ENCODE measurements around the gene SETD7.
"Not testable (repeated sequence)": the region's sequence is repeated elsewhere in the genome, so short reads cannot be mapped to it uniquely, and the experiment has no call there.

Gene SETD7

GRCh38 chr4:139454111-139455045 lies 101.6 kb downstream of the SETD7 start, which contains the start of gene RAB33B:
Gene RAB33B, plus strand, starts transcription at chr4:139454121. Its CDS starts 75 bp downstream, at chr4:139454196.
- DNase-seq (ENCODE audit: low spot score), result no peak
- TF ChIP-seq CTCF (IDR thresholded peaks at IDR 0.05; ENCODE audit: extremely low read depth, missing control alignments), result no peak

GRCh38 chr4:139453371-139454110 lies 102.5 kb downstream of the SETD7 start:
- TF ChIP-seq CTCF (IDR thresholded peaks at IDR 0.05; ENCODE audit: extremely low read depth, missing control alignments), result no peak
- DNase-seq (ENCODE audit: low spot score), result peak; percentile 95

GRCh38 chr4:139453041-139453370 lies 103.0 kb downstream of the SETD7 start:
- peak; percentile 77 for DNase-seq (ENCODE audit: low spot score)
- TF ChIP-seq CTCF (IDR thresholded peaks at IDR 0.05; ENCODE audit: extremely low read depth, missing control alignments), result no peak

GRCh38 chr4:139451997-139452396 lies 104.0 kb downstream of the SETD7 start:
- TF ChIP-seq CTCF (IDR thresholded peaks at IDR 0.05; ENCODE audit: extremely low read depth, missing control alignments), result no peak
- DNase-seq (ENCODE audit: low spot score), result no peak

- TF ChIP-seq CTCF (IDR thresholded peaks at IDR 0.05; ENCODE audit: extremely low read depth, missing control alignments), result no peak
- no peak for DNase-seq (ENCODE audit: low spot score)
These were observed 105.4 kb downstream of the SETD7 start for GRCh38 chr4:139450586-139450985.

- not testable (repeated sequence) for DNase-seq (ENCODE audit: low spot score)
These were observed 108.9 kb downstream of the SETD7 start for GRCh38 chr4:139447078-139447477.

Measured in GM20000 (cell line).